Measurements from ENCODE around the gene CP. TPM values are rescaled to one million over a fixed set of nuclear protein-coding genes. Genes with fewer than 3 reads are reported as not detected.

Gene CP
- total RNA-seq, 1 experiment from 2014 or later: 6.8 TPM

- no peak overlapping the region for H3K27ac Mint-ChIP-seq (ENCODE audit: unreplicated experiment)
- no peaks in the 10 kb centered on the region for H3K27me3 Mint-ChIP-seq (ENCODE audit: insufficient read depth, unreplicated experiment)
- no TSS peak for BruUV-seq (replicated peaks)
- TF ChIP-seq, protein P1, sequence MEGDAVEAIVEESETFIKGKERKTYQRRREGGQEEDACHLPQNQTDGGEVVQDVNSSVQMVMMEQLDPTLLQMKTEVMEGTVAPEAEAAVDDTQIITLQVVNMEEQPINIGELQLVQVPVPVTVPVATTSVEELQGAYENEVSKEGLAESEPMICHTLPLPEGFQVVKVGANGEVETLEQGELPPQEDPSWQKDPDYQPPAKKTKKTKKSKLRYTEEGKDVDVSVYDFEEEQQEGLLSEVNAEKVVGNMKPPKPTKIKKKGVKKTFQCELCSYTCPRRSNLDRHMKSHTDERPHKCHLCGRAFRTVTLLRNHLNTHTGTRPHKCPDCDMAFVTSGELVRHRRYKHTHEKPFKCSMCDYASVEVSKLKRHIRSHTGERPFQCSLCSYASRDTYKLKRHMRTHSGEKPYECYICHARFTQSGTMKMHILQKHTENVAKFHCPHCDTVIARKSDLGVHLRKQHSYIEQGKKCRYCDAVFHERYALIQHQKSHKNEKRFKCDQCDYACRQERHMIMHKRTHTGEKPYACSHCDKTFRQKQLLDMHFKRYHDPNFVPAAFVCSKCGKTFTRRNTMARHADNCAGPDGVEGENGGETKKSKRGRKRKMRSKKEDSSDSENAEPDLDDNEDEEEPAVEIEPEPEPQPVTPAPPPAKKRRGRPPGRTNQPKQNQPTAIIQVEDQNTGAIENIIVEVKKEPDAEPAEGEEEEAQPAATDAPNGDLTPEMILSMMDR (IDR thresholded peaks at IDR 0.05; ENCODE audit: insufficient read depth in 1 of 2, low read depth in 1 of 2, low read length in 1 of 2, severe bottlenecking in 1 of 2, unreplicated experiment in 1 of 2): no peak
- POLR2A ChIA-PET: no interaction called here
- Histone ChIP-seq H3K36me3 (ENCODE audit: control insufficient read depth, insufficient read depth, low read length) (no peaks in the 10 kb centered on the region), H3K4me3 (ENCODE audit: low read depth, low read length) (no peak overlapping the region), H3K27me3 (replicated peaks; ENCODE audit: control insufficient read depth, insufficient read depth, low read length) (no peaks in the 10 kb centered on the region), H3K4me1 (peaks cover 30% of the 10 kb centered on the region), H3K9me3 (no peaks in the 10 kb centered on the region; the same call in 1 of the 2 replicates)
- H3K4me3 Mint-ChIP-seq (ENCODE audit: unreplicated experiment): no peak overlapping the region
- no peak for DNase-seq
- intact Hi-C loops (cut with micrococcal nuclease; ENCODE audit: unreplicated experiment): no loop called here
- CTCF ChIA-PET: no interaction called here
- H3K9me3 Mint-ChIP-seq (ENCODE audit: unreplicated experiment): no peaks in the 10 kb centered on the region
- peaks cover 21% of the 10 kb centered on the region for H3K4me1 Mint-ChIP-seq (ENCODE audit: low read depth, unreplicated experiment)
- peaks cover 4% of the 10 kb centered on the region for H3K36me3 Mint-ChIP-seq (ENCODE audit: insufficient read depth, unreplicated experiment)
Measured at GRCh38 chr3:149207475-149207874, 14.2 kb downstream of the CP start.

- H3K4me3 Mint-ChIP-seq (ENCODE audit: unreplicated experiment): no peak overlapping the region
- H3K27ac Mint-ChIP-seq (ENCODE audit: unreplicated experiment): no peak overlapping the region
- CTCF ChIA-PET: interaction anchor here (0.7 kb wide), 1 partner anchor 51 kb away, joined by 3 read pairs; no protein-coding TSS in a partner anchor
- intact Hi-C loops (cut with micrococcal nuclease; ENCODE audit: unreplicated experiment): no loop called here
- peaks cover 11% of the 10 kb centered on the region for H3K4me1 Mint-ChIP-seq (ENCODE audit: low read depth, unreplicated experiment)
- TF ChIP-seq, protein P1 (IDR thresholded peaks at IDR 0.05; ENCODE audit: insufficient read depth in 1 of 2, low read depth in 1 of 2, low read length in 1 of 2, severe bottlenecking in 1 of 2, unreplicated experiment in 1 of 2): no peak
- H3K4me3 ChIP-seq (ENCODE audit: low read depth, low read length): no peak overlapping the region
- DNase-seq: no peak
- POLR2A ChIA-PET: no interaction called here
- peaks cover 7% of the 10 kb centered on the region for H3K4me1 ChIP-seq
- no peaks in the 10 kb centered on the region for H3K27me3 ChIP-seq (replicated peaks; ENCODE audit: control insufficient read depth, insufficient read depth, low read length)
- H3K27me3 Mint-ChIP-seq (ENCODE audit: insufficient read depth, unreplicated experiment): no peaks in the 10 kb centered on the region
- H3K36me3 Mint-ChIP-seq (ENCODE audit: insufficient read depth, unreplicated experiment): peaks cover 4% of the 10 kb centered on the region
- BruUV-seq (replicated peaks): no TSS peak
- no peaks in the 10 kb centered on the region for H3K9me3 Mint-ChIP-seq (ENCODE audit: unreplicated experiment)
- H3K36me3 ChIP-seq (ENCODE audit: control insufficient read depth, insufficient read depth, low read length): no peaks in the 10 kb centered on the region
- H3K9me3 ChIP-seq: no peaks in the 10 kb centered on the region
Measured at GRCh38 chr3:149204390-149204991, 17.1 kb downstream of the CP start.

DNA sequence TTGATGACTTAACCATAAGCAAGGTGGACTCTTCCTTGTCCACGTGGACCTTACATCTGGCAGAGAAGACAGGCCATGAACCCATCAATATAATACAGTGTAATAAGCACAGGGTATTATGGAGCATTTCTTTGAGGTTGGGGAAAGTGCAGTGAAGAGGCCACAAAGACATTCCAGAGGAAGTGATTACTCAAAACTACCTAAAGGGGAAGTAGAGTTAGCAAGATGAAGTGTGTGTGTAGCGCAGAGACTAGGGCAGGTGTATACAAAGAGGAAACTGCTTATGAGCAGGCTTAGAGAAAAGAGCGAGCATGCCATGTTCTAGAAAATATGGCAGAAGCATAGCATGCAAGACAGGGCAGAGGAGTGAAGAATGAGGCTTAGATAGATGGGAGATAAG, 17.9 kb downstream of the CP start:
- Mint-ChIP-seq H3K27ac (ENCODE audit: unreplicated experiment) (no peak overlapping the region), H3K27me3 (ENCODE audit: insufficient read depth, unreplicated experiment) (no peaks in the 10 kb centered on the region), H3K4me1 (ENCODE audit: low read depth, unreplicated experiment) (peaks cover 12% of the 10 kb centered on the region), H3K9me3 (ENCODE audit: unreplicated experiment) (no peaks in the 10 kb centered on the region), H3K36me3 (ENCODE audit: insufficient read depth, unreplicated experiment) (peaks cover 4% of the 10 kb centered on the region), H3K4me3 (ENCODE audit: unreplicated experiment) (no peak overlapping the region)
- intact Hi-C loops (cut with micrococcal nuclease; ENCODE audit: unreplicated experiment): no loop called here
- BruUV-seq (replicated peaks): no TSS peak
- H3K9me3 ChIP-seq: no peaks in the 10 kb centered on the region
- TF ChIP-seq, protein P1 (IDR thresholded peaks at IDR 0.05; ENCODE audit: insufficient read depth in 1 of 2, low read depth in 1 of 2, low read length in 1 of 2, severe bottlenecking in 1 of 2, unreplicated experiment in 1 of 2): no peak
- no peaks in the 10 kb centered on the region for H3K27me3 ChIP-seq (replicated peaks; ENCODE audit: control insufficient read depth, insufficient read depth, low read length)
- ChIA-PET POLR2A (no interaction called here), CTCF (no interaction called here)
- H3K4me1 ChIP-seq: peaks cover 5% of the 10 kb centered on the region; the same call in 1 of the 2 replicates
- no peak for DNase-seq
- no peaks in the 10 kb centered on the region for H3K36me3 ChIP-seq (ENCODE audit: control insufficient read depth, insufficient read depth, low read length)
- no peak overlapping the region for H3K4me3 ChIP-seq (ENCODE audit: low read depth, low read length)
